Measurements from ENCODE around the gene CABP1. TPM values are rescaled to one million over a fixed set of nuclear protein-coding genes. Genes with fewer than 3 reads are reported as not detected.

CABP1 gene
- total RNA-seq, 1 donor from 2014 or later, result 5.9 TPM

DNA sequence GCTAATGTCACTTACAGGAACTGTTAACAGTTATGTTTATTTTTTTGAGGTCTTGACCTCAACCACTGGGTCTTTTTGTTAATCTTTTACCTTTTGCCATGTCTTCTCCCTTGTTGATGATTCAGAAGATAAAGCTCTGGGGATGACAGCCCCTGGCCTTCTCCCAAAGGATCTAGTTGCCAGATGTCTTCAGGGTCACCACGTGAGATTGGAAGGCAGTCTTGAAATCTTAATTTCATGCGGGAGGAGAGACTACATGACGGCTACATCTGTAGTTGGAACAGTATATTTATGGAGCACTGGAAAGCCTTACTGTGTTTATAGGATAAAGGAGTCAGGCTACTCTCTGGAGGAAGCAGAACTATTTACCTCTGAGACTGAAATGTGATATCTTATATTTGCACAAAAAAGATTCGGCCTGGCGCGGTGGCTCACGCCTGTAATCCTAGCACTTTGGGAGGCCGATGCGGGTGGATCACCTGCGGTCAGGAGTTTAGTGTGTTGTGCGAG is 52.2 kb downstream of the CABP1 start:
- no peak for DNase-seq (ENCODE audit: low spot score)

GRCh38 chr12:120693848-120694247 is 53.4 kb downstream of the CABP1 start:
- DNase-seq (ENCODE audit: low spot score), result no peak

- no peak for DNase-seq (ENCODE audit: low spot score)
Measured at GRCh38 chr12:120696626-120697025, 56.2 kb downstream of the CABP1 start.

DNA sequence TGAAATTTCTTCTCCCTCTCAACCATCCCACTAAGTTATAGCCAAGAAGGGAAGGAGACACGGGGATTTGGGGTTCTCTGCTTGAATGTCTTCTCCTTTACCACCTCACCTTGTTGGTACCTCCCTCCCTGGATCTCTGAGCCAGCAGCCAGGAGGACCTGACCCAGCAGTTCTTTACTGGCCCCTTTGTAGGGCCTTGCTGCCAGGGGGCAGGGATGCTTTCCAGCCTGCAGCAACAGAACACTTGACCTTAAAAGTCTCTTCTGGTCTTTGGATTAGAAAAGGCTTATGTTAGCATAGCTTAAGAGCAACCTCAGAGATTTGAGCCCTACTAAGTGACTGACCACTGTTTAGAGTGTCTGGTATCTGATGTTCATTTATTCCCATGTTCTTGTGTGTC is 56.9 kb downstream of the CABP1 start:
- no peak for DNase-seq (ENCODE audit: low spot score)

GRCh38 chr12:120698665-120699064 is 58.2 kb downstream of the CABP1 start:
- DNase-seq (ENCODE audit: low spot score), result no peak

- DNase-seq (ENCODE audit: low spot score), result no peak
Measured at GRCh38 chr12:120699553-120699952, 59.1 kb downstream of the CABP1 start.

DNA sequence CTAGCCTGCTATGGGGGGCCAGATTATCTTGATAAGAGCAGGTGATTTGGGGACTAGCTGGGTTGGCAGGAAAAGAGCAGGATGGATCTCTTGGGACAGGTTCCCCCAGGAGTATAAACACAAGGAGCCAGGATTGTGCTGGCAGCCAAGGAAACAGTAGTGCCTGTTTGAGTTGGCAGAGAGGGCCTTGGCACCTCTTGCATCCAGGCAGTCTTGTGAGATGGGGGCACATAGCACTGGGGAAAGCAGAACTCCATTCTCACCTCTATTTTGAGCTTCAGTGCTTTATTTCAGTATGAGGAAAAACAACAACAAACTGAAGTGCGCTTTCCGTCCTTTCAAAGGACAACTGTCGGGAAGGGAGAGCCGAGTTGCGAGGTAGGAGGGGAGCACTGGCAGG is 60.5 kb downstream of the CABP1 start:
- DNase-seq (ENCODE audit: low spot score), result no peak

GRCh38 chr12:120702637-120703036 is 62.2 kb downstream of the CABP1 start:
- no peak for DNase-seq (ENCODE audit: low spot score)

DNA sequence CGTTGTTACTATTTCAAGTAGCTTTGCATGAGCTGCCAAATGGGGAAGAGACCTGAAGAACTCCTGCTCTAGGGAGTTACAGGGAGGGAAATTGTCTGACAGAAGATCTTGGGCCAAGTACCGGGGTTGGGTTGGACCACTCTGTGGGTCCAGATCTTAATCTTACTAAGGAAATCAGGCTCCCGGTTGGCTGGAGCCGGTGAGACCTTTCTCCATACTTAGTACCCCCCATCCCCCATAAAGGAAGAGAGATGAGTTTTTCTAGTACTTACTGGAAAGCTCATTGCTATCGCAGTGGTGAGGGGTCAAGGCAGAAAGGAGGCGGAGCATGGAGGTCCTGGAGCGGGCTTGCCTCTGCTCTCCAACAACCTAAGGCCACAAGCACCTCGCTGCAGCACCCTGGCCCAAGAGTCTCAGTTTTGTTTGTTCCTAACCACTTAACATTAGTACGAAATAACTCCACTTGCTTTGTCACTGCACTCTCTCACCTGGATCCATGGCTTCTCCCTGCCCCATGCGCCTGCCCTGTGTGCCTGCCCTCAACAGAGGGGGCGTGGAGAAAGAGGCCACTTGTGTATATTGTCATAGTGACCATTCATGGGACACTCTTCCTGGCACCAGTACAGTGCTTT is 63.0 kb downstream of the CABP1 start:
- DNase-seq (ENCODE audit: low spot score), result no peak

- DNase-seq (ENCODE audit: low spot score), result no peak
Measured at GRCh38 chr12:120705618-120706017, 65.2 kb downstream of the CABP1 start.

DNA sequence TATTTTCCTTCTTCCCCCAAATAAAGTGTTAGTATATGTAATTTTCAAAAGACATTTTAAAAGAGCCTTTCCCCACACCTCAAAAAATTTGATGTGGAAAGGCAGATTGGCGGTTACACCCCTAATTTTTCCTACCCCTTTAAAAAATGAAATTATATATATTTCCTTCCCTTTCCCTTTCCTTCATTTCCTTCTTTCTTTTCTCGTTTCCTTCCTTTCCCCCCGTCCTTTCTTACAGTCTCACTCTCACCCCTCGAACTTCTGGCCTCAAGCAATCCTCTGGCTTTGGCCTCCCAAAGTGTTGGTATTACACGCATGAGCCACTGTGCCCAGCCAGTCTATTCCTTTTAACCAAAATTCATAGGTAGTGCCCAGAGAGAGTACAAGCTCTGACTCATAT is 65.6 kb downstream of the CABP1 start:
- DNase-seq (ENCODE audit: low spot score), result no peak

GRCh38 chr12:120708651-120709050 is 68.2 kb downstream of the CABP1 start:
- DNase-seq (ENCODE audit: low spot score), result no peak

DNA sequence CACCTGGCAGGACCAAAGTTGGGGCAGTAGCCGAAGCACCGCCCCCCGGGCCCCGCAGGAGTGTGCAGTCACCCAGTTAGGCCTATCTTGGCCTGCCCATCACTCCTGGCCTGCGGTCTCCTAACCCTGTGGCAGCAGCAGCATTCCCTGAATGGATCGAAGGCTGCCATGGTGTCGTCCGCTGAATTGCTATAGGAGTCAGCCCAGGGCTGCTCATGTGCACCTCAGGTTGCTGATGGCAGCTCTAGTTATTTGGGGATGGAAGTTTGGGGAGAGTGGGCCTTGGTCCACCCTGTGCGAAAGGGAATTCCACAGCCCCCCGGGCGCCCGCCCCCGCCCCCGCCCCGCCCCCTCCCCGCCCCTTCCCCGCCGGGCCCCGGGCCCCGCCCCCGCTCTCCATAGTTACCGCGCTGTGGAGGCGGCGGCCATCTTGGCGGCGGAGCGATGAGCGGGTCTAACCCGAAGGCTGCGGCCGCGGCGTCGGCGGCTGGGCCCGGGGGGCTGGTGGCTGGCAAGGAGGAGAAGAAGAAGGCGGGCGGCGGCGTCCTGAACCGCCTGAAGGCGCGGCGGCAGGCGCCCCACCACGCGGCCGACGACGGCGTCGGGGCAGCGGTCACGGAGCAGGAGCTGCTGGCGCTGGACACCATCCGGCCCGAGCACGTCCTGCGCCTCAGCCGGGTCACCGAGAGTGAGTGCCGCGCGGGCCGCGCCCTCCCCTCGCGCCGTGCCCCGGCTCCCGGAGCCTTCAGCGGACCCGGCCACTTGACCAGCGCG is 69.8 kb downstream of the CABP1 start, which contains the start of gene UNC119B:
TSS of gene UNC119B (plus strand) at position 428 of the 774 bp plus-strand sequence. CDS start at position 445, 17 bp downstream.
- DNase-seq (ENCODE audit: low spot score), result peak; percentile 66

GRCh38 chr12:120710805-120711296 is 70.4 kb downstream of the CABP1 start:
- no peak for DNase-seq (ENCODE audit: low spot score)

- DNase-seq (ENCODE audit: low spot score), result no peak
Measured at GRCh38 chr12:120711411-120711810, 71.0 kb downstream of the CABP1 start.

GRCh38 chr12:120712610-120713009 is 72.2 kb downstream of the CABP1 start:
- no peak for DNase-seq (ENCODE audit: low spot score)

DNA sequence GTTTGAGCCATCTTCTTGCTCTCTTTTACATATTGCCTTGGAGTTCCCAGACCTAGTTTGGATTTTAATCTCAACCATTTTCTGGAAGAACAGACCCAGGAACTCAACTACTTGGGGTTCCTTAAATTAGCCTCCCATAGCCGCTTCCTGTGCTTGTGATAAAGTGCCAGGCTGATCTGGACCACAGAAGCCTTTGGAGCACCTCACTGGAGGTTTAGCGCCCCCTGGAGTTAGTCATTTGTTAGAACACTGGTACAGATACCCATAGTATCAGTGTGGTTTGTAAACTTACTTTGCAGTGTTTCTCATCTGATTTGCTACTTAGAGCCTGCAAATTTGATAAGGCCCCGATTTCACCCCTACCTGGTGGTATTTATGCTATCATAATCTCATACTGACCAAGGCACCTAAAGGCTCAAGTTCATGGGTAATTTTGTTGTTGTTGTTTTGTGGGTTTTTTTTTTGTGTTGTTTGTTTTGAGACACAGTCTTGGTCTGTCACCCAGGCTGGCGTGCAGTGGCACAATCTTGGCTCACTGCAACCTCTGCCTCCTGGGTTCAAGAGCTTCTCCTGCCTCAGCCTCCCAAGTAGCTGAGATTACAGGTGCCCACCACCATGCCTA is 73.5 kb downstream of the CABP1 start:
- DNase-seq (ENCODE audit: low spot score), result peak; percentile 83

Other genes with a start within 250 kb of the CABP1 start
- 321 TPM for gene COX6A1, start 202.5 kb upstream of the CABP1 start, total RNA-seq
- gene TRIAP1, start 194.2 kb upstream of the CABP1 start, total RNA-seq, result 15.8 TPM
- gene GATC, start 194.2 kb upstream of the CABP1 start, total RNA-seq, result 22.5 TPM
- 155 TPM for gene SRSF9, start 170.9 kb upstream of the CABP1 start, total RNA-seq
- gene DYNLL1, start 144.5 kb upstream of the CABP1 start, total RNA-seq, result 313 TPM
- 28.8 TPM for gene COQ5, start 111.5 kb upstream of the CABP1 start, total RNA-seq
- gene RNF10, start 106.3 kb upstream of the CABP1 start, total RNA-seq, result 236 TPM
- gene POP5, start 59.2 kb upstream of the CABP1 start, total RNA-seq, result 54.6 TPM
- gene MLEC, start 46.5 kb downstream of the CABP1 start, total RNA-seq, result 150 TPM
- gene UNC119B, start 69.8 kb downstream of the CABP1 start, total RNA-seq, result 28.4 TPM
- 14.2 TPM for gene ACADS, start 85.2 kb downstream of the CABP1 start, total RNA-seq